ENCODE results near the gene ASIC3. TPM values are rescaled to one million over a fixed set of nuclear protein-coding genes. Genes with fewer than 3 reads are reported as not detected.

The ASIC3 gene
- total RNA-seq: 0.17 TPM in 1 of 2 replicates, not detected in the other

GRCh38 chr7:151047976-151048815, at the start of gene ASIC3:
ASIC3 (plus strand) TSS chr7:151048531; CDS start chr7:151048886, 355 bp downstream.

GRCh38 chr7:151024435-151025056, 23.8 kb upstream of the ASIC3 start, which contains the start of gene ATG9B:
ATG9B (minus strand) TSS chr7:151024494; CDS start chr7:151024423, 71 bp downstream.

GRCh38 chr7:151028131-151028947, 20.0 kb upstream of the ASIC3 start, which contains the start of gene ABCB8:
ABCB8 (plus strand) TSS chr7:151028450; CDS start chr7:151028516, 66 bp downstream.

GRCh38 chr7:151057506-151057988, 9.2 kb downstream of the ASIC3 start, which contains the start of gene CDK5:
CDK5 (minus strand) TSS chr7:151057897; CDS start chr7:151057848, 49 bp downstream.

GRCh38 chr7:151059367-151060112, 11.2 kb downstream of the ASIC3 start, which contains the start of gene SLC4A2:
SLC4A2 (plus strand) TSS chr7:151059589; CDS start chr7:151061988, 2,399 bp downstream.

GRCh38 chr7:151080522-151081169, 32.3 kb downstream of the ASIC3 start, which contains the start of gene FASTK:
FASTK (minus strand) TSS chr7:151080809; CDS start chr7:151080766, 43 bp downstream.

GRCh38 chr7:151083071-151083823, 34.9 kb downstream of the ASIC3 start, which contains the start of gene TMUB1:
TMUB1 (minus strand) TSS chr7:151083493; CDS start chr7:151082563, 930 bp downstream.

GRCh38 chr7:151085691-151086620, 37.6 kb downstream of the ASIC3 start, which contains the start of gene AGAP3:
AGAP3 (plus strand) TSS chr7:151086475; CDS start chr7:151086742, 267 bp downstream.

Other genes with a start within 250 kb of the ASIC3 start
- gene TMEM176B, start 248.2 kb upstream of the ASIC3 start, total RNA-seq: 0.66 TPM in 1 of 2 replicates, not detected in the other
- 0.33 TPM in 1 of 2 replicates, not detected in the other for gene TMEM176A, start 247.8 kb upstream of the ASIC3 start, total RNA-seq
- not detected in 2 replicates for gene AOC1, start 196.0 kb upstream of the ASIC3 start, total RNA-seq
- gene KCNH2, start 70.2 kb upstream of the ASIC3 start, total RNA-seq: 0.33 TPM in 1 of 2 replicates, not detected in the other
- 0.99 and 2.0 TPM in 2 replicates for gene NOS3, start 57.5 kb upstream of the ASIC3 start, total RNA-seq
- under 0.01 and 0.15 TPM in 2 replicates for gene ATG9B, start 24.0 kb upstream of the ASIC3 start, total RNA-seq
- 37.2 and 43.6 TPM in 2 replicates for gene ABCB8, start 20.1 kb upstream of the ASIC3 start, total RNA-seq
- 19.1 and 19.2 TPM in 2 replicates for gene CDK5, start 9.4 kb downstream of the ASIC3 start, total RNA-seq
- 66.5 and 96.1 TPM in 2 replicates for gene SLC4A2, start 11.1 kb downstream of the ASIC3 start, total RNA-seq
- gene FASTK, start 32.3 kb downstream of the ASIC3 start, total RNA-seq: 72.9 and 108 TPM in 2 replicates
- gene TMUB1, start 35.0 kb downstream of the ASIC3 start, total RNA-seq: 25.5 and 32.6 TPM in 2 replicates
- 42.0 and 71.3 TPM in 2 replicates for gene AGAP3, start 37.9 kb downstream of the ASIC3 start, total RNA-seq
- not detected in 2 replicates for gene GBX1, start 119.2 kb downstream of the ASIC3 start, total RNA-seq
- gene ASB10, start 138.7 kb downstream of the ASIC3 start, total RNA-seq: not detected in 2 replicates
- not detected in 2 replicates for gene H2BK1, start 162.0 kb downstream of the ASIC3 start, total RNA-seq
- 64.7 and 65.2 TPM in 2 replicates for gene ABCF2, start 178.7 kb downstream of the ASIC3 start, total RNA-seq
- 71.4 and 127 TPM in 2 replicates for gene CHPF2, start 184.0 kb downstream of the ASIC3 start, total RNA-seq
- 27.3 and 47.0 TPM in 2 replicates for gene SMARCD3, start 200.2 kb downstream of the ASIC3 start, total RNA-seq